ENCODE measurements around the gene STK35. TPM values are rescaled to one million over a fixed set of nuclear protein-coding genes. Genes with fewer than 3 reads are reported as not detected.

Gene STK35
- total and polyA plus RNA-seq, 2 experiments from 2014 or later: 14.2 to 59.7 TPM

GRCh38 chr20:2066461-2067122 is 35.0 kb upstream of the STK35 start (continued):
- TF ChIP-seq EZH2phosphoT487 (IDR thresholded peaks at IDR 0.05; ENCODE audit: unreplicated experiment): no peak
- TF ChIP-seq, protein P1, sequence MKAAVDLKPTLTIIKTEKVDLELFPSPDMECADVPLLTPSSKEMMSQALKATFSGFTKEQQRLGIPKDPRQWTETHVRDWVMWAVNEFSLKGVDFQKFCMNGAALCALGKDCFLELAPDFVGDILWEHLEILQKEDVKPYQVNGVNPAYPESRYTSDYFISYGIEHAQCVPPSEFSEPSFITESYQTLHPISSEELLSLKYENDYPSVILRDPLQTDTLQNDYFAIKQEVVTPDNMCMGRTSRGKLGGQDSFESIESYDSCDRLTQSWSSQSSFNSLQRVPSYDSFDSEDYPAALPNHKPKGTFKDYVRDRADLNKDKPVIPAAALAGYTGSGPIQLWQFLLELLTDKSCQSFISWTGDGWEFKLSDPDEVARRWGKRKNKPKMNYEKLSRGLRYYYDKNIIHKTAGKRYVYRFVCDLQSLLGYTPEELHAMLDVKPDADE (IDR thresholded peaks at IDR 0.05): no peak
- no peak for TF ChIP-seq POLR2AphosphoS5 (IDR thresholded peaks at IDR 0.05; ENCODE audit: low read depth)
- TF ChIP-seq JUNB (IDR thresholded peaks at IDR 0.05; ENCODE audit: unreplicated experiment): no peak
- no peak for TF ChIP-seq ZNF331 (CRISPR knock-in tag; IDR thresholded peaks at IDR 0.05; ENCODE audit: low read depth)
- TF ChIP-seq CTCF (conservative IDR thresholded peaks at IDR 0.05; ENCODE audit: low read depth in 2 of 2): no peak
- TF ChIP-seq CREB1 (CRISPR knock-in tag; IDR thresholded peaks at IDR 0.05; ENCODE audit: low read depth): no peak
- no peak for TF ChIP-seq STAT1 (IDR thresholded peaks at IDR 0.05; ENCODE audit: unreplicated experiment)

DNA sequence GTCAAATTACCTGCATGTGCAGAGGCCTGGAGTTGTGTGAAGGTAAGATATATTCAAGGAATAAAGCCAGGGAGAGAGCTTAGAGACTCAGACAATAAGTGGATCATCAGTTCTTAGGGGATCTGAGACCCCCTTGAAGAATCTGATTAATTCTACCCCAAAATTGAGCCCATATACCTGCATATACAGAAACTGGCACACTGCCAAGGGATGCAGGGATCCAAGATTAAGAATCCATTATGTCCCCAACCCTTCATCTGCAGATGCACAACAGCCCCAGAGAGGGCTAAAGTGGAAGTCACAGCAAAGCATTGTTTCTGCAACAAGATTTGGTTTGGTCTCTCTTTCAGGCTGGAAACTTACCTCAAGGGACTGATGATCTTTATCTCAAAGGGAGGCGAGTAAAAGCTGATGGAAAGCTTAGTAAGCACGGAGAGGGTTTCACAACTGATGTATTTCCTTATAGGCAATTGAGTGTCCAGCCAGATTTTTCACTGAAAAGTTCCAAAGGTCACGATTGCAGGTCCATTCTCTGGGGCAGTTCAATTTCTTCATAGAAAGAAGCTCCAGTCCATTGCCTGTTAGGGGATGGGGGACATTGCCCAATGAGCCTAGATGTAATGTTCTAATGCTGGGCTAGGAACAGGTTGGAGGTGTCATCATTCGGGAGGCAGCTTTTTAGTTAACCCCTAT is 20.9 kb upstream of the STK35 start:
- no peaks in the 10 kb centered on the region for H3F3A ChIP-seq (replicated peaks; ENCODE audit: low read depth)
- H3K9me2 ChIP-seq (ENCODE audit: insufficient read depth): no peaks in the 10 kb centered on the region
- H3K4me1 ChIP-seq (ENCODE audit: insufficient read depth): no peaks in the 10 kb centered on the region
- H4K20me1 ChIP-seq (replicated peaks; ENCODE audit: insufficient read depth): no peaks in the 10 kb centered on the region
- H3K4me2 ChIP-seq: no peak overlapping the region
- Mint-ChIP-seq H3K27me3 (ENCODE audit: insufficient read depth, low read depth, poor library complexity) (peaks cover 2% of the 10 kb centered on the region), H3K4me3 (no peak overlapping the region), H3K4me1 (no peaks in the 10 kb centered on the region), H3K27ac (no peak overlapping the region), H3K9me3 (no peaks in the 10 kb centered on the region; the same call in 2 of the 3 replicates), H3K36me3 (ENCODE audit: low read depth) (no peaks in the 10 kb centered on the region)
- H3K4me3 ChIP-seq: no peak overlapping the region
- no peaks in the 10 kb centered on the region for H3K36me3 ChIP-seq (ENCODE audit: insufficient read depth)
- no peaks in the 10 kb centered on the region for H3K79me2 ChIP-seq (replicated peaks; ENCODE audit: insufficient read depth)
- DNase-seq (ENCODE audit: low spot score) (no peak), ATAC-seq (no peak)
- no peak overlapping the region for H2AFZ ChIP-seq
- H3K27ac ChIP-seq (ENCODE audit: low read depth): no peak overlapping the region
- no peaks in the 10 kb centered on the region for H3K27me3 ChIP-seq (ENCODE audit: insufficient read depth)
- TF ChIP-seq, protein P2, sequence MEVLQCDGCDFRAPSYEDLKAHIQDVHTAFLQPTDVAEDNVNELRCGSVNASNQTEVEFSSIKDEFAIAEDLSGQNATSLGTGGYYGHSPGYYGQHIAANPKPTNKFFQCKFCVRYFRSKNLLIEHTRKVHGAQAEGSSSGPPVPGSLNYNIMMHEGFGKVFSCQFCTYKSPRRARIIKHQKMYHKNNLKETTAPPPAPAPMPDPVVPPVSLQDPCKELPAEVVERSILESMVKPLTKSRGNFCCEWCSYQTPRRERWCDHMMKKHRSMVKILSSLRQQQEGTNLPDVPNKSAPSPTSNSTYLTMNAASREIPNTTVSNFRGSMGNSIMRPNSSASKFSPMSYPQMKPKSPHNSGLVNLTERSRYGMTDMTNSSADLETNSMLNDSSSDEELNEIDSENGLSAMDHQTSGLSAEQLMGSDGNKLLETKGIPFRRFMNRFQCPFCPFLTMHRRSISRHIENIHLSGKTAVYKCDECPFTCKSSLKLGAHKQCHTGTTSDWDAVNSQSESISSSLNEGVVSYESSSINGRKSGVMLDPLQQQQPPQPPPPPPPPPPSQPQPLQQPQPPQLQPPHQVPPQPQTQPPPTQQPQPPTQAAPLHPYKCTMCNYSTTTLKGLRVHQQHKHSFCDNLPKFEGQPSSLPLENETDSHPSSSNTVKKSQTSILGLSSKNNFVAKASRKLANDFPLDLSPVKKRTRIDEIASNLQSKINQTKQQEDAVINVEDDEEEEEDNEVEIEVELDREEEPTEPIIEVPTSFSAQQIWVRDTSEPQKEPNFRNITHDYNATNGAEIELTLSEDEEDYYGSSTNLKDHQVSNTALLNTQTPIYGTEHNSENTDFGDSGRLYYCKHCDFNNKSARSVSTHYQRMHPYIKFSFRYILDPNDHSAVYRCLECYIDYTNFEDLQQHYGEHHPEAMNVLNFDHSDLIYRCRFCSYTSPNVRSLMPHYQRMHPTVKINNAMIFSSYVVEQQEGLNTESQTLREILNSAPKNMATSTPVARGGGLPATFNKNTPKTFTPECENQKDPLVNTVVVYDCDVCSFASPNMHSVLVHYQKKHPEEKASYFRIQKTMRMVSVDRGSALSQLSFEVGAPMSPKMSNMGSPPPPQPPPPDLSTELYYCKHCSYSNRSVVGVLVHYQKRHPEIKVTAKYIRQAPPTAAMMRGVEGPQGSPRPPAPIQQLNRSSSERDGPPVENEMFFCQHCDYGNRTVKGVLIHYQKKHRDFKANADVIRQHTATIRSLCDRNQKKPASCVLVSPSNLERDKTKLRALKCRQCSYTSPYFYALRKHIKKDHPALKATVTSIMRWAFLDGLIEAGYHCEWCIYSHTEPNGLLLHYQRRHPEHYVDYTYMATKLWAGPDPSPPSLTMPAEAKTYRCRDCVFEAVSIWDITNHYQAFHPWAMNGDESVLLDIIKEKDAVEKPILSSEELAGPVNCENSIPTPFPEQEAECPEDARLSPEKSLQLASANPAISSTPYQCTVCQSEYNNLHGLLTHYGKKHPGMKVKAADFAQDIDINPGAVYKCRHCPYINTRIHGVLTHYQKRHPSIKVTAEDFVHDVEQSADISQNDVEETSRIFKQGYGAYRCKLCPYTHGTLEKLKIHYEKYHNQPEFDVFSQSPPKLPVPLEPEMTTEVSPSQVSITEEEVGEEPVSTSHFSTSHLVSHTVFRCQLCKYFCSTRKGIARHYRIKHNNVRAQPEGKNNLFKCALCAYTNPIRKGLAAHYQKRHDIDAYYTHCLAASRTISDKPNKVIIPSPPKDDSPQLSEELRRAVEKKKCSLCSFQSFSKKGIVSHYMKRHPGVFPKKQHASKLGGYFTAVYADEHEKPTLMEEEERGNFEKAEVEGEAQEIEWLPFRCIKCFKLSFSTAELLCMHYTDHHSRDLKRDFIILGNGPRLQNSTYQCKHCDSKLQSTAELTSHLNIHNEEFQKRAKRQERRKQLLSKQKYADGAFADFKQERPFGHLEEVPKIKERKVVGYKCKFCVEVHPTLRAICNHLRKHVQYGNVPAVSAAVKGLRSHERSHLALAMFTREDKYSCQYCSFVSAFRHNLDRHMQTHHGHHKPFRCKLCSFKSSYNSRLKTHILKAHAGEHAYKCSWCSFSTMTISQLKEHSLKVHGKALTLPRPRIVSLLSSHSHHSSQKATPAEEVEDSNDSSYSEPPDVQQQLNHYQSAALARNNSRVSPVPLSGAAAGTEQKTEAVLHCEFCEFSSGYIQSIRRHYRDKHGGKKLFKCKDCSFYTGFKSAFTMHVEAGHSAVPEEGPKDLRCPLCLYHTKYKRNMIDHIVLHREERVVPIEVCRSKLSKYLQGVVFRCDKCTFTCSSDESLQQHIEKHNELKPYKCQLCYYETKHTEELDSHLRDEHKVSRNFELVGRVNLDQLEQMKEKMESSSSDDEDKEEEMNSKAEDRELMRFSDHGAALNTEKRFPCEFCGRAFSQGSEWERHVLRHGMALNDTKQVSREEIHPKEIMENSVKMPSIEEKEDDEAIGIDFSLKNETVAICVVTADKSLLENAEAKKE (CRISPR knock-in tag; IDR thresholded peaks at IDR 0.05): no peak
- no peak for TF ChIP-seq STAT1 (IDR thresholded peaks at IDR 0.05; ENCODE audit: unreplicated experiment)
- no peak for TF ChIP-seq JUNB (IDR thresholded peaks at IDR 0.05; ENCODE audit: unreplicated experiment)
- no peak for TF ChIP-seq ZNF114 (CRISPR knock-in tag; IDR thresholded peaks at IDR 0.05)
- TF ChIP-seq, protein P3, sequence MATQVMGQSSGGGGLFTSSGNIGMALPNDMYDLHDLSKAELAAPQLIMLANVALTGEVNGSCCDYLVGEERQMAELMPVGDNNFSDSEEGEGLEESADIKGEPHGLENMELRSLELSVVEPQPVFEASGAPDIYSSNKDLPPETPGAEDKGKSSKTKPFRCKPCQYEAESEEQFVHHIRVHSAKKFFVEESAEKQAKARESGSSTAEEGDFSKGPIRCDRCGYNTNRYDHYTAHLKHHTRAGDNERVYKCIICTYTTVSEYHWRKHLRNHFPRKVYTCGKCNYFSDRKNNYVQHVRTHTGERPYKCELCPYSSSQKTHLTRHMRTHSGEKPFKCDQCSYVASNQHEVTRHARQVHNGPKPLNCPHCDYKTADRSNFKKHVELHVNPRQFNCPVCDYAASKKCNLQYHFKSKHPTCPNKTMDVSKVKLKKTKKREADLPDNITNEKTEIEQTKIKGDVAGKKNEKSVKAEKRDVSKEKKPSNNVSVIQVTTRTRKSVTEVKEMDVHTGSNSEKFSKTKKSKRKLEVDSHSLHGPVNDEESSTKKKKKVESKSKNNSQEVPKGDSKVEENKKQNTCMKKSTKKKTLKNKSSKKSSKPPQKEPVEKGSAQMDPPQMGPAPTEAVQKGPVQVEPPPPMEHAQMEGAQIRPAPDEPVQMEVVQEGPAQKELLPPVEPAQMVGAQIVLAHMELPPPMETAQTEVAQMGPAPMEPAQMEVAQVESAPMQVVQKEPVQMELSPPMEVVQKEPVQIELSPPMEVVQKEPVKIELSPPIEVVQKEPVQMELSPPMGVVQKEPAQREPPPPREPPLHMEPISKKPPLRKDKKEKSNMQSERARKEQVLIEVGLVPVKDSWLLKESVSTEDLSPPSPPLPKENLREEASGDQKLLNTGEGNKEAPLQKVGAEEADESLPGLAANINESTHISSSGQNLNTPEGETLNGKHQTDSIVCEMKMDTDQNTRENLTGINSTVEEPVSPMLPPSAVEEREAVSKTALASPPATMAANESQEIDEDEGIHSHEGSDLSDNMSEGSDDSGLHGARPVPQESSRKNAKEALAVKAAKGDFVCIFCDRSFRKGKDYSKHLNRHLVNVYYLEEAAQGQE (IDR thresholded peaks at IDR 0.05; ENCODE audit: unreplicated experiment): no peak
- no peak for TF ChIP-seq CREB1 (CRISPR knock-in tag; IDR thresholded peaks at IDR 0.05; ENCODE audit: low read depth)
